Measurements from ENCODE around the gene RGS3.
A peak's percentile ranks its signal among the peaks of the same experiment; 100 is the strongest.

The RGS3 gene

DNA sequence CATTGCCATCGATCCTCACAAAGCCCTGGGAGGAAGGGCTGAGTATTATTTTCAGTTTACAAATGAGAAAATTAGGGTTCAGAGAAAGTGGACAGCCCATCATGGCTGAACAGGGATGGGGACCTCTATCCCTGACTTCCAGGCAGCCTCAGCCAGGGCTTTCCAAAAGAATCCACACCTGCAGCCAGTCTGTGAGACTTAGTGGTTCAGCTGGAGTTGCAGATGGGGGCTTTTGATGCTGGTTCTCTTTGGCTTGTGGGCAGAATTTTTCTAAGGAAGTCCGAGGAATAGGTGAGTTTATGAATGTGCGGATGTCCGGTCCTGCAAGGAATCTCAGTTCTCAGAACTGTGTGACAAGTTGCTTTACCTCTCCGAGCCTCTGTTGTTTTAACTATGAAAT is 138.1 kb downstream of the RGS3 start:
- DNase-seq (no peak), ATAC-seq (no peak)

DNA sequence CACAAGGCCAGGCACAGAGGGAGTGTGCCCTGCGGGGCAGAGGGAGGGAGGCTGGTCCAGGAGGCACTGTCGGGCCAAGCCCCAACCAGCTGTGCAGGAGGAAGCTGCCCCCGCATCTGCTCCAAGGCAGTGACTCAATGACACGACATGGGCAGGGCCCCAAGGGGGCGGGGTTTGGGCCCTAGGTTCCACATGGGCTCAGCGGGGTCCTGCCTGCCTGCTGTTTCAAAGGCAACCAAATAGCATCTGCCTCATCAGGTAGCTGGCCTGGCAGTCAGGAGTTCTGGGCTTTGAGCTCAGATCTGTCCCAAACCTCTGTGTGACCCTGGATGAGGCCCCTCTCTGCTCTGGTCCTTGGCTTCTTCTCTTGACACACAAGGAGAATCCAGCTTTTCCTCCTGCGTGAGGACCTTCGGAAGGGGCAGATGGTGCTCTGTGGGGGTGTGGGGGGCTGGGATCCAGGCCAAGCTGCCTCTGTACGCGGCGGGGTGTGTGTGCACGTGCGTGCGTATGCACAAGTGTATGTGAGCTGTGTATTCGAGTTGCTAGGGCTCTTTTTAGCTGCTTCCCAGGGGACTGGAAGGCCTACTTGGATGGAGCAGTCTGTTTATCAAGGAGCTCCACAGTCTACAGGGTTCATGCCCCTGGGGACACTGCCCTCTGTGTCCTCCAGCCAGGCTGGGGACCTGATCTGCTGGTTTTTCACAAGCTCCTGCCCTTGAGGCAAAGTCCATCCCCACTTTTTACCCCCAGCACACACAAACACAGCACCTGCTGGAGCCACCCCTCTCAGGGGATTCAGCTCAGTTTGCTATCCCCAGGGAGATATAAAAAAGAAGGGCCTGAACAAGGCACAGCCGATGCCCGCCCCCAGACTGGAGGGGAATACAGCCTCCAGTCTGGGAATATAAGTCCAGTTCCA is 138.9 kb downstream of the RGS3 start:
- DNase-seq (peak; percentile 81), ATAC-seq (peak; percentile 97)

DNA sequence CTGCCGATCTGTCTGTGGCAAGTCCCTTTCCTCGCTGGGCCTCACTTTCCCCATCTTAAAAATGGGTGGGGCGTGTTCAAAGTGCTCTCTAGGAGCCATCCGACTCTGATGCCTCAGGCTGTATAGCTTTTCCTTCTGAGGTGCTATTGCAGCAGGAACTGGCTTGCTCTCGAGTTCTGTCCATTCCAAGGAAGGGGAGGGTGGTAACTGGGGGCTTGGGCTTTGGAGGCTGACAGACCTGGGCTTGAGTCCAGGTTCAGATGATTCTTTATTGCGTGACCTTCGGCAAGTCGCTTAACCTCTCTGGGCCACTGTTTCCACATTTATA is 139.5 kb downstream of the RGS3 start:
- DNase-seq (no peak), ATAC-seq (no peak)

DNA sequence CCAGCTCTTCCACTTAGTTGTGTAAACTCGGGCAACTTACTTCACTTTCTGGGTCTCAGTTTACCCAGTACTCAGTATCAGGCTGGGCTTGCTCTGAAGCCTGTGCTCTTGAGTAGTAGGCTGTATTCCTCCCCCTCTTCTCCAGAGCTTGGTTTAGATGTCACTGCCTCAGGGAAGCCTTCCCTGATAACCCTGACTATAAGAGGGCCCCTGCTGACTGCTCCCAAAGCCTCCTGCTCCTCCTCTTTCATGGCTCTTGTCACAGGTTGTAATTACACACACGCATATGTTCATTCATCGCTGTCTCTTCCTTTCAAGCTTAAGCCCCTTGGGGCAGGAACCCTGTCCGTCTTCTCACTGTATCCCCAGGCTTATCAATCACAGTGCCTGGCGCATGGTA is 140.2 kb downstream of the RGS3 start:
- DNase-seq (no peak), ATAC-seq (no peak)

DNA sequence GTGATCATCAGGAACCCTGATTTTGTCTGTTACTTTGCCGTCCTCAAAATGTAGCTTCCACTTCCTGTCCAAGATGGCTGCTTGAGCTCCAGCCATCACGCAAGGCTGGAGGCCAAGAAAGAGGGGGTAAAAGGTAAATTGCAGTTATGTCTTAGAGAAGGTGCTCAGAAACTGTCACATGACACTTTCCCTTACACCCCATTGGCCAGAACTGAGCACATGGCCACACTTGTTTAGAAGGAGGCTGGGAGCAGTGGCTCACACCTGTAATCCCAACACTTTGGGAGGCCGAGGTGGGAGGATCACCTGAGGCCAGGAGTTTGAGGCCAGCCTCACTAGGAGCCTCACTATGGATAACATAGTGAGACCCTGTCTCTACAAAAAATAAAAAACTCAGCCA is 140.9 kb downstream of the RGS3 start:
- DNase-seq = no peak
- ATAC-seq = no peak

DNA sequence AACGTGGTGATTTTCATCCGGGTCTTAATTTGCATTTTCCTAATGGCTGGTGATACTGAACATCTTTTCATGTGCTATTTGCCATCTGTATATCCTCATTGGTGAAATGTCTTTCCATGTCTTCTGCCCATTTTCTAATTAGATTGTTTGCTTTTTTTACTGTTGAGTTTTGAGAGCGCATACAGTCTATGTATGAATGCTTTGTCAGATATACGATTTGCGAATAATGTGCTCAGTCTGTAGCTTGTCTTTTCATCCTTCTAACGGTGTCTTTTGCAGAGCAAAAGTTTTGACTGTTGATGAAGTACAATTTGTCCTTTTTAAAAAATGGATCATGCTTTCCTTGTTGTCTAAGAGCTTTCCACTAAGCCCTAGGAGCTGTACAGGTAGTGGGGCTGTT is 143.0 kb downstream of the RGS3 start:
- no peak for ATAC-seq
- no peak for DNase-seq

DNA sequence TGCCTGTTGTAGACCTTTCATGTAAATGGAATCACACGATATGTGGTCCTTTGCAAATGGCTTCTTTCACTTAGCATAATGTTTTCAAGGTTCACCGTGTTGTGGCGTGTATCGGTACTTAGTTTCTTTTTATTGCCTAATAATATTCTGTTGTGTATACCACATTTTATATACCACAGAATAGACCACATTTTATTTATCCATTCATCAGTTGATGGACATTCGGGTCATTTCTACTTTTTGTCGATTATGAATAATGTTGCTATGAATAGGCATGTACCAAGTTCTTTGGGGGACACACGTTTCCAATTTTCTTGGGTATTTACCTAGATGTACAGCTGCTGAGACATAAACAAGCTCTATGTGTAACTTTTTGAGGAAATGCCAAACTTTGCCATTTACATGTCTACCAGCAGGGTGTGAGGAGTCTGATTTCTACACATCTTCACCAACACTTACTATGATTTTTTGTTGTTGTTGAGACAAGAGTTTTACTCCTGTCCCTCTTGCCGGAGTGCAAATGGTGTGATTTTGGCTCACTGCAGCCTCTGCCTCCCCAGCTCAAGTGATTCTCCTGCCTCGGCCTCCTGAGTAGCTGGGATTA is 144.7 kb downstream of the RGS3 start:
- DNase-seq (no peak), ATAC-seq (no peak)

DNA sequence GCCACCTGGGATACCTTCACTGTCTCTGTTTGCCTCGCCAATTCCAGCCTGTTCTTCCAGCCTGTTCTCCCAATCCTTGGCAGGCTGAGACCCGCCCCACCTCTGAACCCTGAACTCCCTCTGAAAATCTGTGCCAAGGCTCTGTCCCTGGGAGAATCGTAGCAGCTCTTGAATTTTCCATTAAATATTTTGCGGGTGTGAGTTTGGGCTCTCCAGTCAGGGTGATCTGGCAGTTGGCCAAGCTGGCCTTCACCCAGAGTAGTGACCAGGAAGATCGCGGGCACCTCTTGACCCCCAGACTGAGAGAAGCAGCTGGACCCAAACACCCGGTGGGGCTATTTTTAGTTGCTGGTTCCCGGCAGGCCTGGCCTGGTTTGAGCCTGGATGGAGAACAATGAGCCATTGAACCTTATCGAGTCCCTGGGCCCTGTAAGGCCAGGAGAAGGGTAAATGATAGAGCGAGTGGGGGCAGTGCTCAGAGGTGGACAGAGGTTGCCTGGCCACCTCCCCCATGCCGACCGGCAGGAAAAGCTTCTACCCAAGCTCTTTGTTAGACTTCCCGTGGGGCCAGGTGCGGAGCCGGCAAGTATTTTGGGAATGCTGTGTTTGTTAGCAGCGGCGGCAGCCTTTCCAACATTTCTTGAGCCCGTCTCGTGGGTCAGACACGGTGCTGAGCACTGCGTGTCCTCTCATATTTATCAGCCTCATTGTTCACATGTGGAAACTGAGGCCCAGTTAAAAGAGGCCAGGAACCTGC is 146.2 kb downstream of the RGS3 start:
- DNase-seq (no peak), ATAC-seq (no peak)

DNA sequence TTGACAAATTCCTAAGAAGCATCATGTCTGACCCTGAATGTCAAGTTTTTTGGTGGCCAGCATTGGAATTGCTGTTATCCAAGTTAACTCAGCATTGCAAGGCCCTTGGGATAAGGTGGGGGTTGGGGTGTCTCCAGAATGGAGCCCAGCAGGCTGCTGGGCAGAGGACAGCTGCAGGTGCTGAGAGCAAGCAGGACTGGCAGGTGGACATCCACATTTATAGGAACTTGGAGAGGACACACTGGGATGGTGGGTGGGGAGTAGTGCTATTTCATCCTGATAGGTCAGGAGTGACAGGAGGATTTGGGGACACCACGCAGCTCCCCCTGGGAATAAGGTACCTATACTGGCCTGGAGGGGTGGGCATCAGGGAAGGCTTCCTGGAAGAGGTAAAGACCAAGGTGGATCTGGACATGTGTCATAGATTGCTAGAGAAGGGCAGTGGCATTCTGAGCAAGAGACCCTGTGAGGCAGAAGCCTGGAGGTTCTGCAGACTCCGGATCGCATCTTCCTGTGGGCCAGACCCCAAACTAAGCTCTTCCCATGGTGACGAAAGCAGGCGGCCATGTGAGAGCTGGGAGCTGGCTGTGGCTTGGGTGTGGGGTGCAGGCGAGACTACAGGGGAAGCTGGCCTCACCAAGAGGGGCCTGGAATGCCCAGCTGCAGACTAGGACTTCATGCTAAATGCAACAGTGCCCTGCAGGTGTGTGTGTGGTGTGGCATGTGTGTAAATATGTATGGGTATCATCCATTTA is 148.1 kb downstream of the RGS3 start:
- ATAC-seq (no peak), DNase-seq (no peak)

DNA sequence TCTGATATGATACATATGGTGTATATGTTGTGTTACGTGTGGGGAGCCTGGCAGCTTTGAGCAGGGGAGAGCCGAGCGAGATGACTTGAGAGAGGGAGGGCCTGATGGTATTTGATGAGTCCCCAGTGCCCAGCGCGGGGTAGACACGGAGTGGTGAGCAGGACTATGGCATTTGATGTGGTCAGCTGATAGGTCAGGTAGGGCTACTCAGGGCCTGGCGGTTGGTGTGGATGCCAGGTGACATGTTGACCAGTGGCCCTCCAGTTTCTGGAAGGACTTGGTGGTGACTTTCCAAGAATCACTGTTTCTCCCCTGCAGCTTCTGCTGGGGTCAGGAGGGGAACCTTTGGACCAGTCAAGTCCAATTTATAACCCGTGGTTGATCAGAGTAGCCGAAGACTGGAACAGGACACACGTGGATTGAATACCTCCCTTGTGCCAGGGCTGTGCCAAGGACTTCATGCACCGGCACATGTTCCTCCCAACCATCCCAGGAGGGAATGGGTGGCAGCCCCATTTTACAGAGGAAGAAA is 148.8 kb downstream of the RGS3 start:
- no peak for DNase-seq
- no peak for ATAC-seq

DNA sequence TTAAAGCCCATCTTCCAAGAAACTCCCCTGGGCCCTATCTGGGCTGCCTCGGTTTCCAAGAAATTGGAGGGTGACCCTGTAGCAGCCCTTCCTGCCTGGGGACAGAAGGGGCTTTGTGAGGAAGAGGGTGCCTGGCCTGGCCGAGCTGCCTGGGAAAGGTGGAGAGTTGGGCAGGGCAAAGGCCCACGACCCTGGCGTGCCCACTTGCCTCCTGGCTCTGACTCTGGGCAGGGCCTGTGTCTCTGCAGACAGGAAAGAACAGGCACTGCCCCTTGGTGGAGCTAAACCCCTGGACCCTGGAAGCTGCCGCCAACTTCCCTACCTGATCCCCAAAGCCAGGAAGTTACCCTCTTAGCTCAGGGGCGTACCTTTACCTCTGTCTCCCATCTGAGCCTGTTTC is 149.3 kb downstream of the RGS3 start:
- ATAC-seq (no peak), DNase-seq (no peak)

DNA sequence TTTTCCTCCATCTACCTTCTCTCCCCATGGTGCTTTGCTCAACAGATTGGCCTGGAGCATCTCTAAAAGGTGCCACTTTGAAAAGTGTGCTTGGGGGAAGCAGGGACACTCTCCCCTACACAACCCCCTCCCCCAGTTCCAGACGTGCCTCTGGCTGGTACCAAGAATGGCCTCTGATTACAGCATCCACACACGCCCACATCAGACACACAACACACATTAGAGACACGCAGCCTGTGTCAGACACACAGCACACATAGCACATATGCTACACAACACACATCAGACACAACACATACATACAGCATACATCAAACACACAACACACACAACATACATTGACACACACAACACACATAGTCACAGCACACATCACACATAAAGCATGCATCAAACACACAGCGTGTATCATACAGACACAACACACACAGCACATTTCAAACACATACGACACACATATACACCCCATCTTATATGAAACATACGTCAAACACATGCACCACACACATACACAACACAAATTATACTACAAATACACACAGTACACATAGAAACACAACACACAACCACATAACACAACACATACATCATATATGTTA is 150.4 kb downstream of the RGS3 start:
- ATAC-seq (no peak), DNase-seq (no peak)

DNA sequence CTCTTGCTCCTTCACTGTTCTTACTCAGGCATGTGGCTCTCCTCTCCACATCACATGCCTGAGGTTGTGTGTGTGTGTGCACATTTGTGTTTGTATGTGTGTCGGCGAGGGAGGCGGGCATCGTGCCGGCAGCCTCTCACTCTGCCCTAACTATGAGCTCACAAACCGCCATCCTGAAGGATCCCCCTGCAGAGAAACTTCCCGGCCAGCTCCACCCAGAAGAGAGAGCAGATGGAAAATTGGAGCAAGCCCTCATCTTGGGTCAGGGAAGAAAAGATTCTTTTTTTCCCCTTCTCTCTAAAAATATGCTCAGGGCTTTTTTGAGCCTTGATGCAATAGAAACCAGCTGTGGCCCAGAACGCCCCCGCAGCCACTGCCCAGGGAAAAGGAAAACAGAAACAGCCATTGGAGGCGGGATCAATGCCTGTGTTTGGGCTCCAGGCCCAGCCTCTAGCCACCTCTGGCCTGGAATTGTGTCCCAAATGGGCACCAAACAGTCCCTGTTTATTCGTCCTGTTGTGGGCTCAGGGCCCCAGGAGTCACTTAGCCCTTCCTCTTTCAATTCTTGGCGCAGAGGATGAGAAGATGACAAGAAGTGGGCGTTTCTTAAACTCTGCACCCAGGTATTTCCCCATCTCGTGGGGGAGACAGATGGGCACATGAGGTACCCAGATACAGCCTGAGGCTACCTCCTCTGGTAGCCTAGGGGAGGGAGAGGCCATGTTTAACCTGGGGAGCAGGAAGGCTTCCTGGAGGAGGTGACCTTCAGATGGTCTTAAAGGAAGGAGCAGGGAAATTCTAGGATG is 151.5 kb downstream of the RGS3 start:
- DNase-seq = peak; percentile 61
- ATAC-seq = peak; percentile 78

DNA sequence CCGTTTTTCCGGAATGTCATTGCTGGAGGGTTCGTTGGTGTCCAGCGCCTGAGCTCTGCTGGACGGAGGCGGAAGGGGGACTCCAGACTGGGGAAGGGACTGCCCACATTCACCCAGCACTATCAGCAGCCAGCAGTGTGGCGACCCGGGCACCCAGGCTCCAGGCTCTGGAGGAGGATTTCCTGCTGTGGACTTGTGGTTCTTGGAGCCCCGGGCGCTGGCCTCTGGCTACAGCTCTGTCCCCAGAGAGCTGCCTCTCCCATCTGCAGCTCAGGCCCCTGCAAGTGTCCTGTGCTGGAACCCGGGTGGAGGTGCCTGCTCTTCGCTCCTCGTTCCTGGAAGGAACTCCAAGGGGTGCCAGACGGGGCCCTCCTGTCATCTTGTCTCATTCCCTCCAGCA is 152.6 kb downstream of the RGS3 start:
- DNase-seq = no peak
- ATAC-seq = no peak

DNA sequence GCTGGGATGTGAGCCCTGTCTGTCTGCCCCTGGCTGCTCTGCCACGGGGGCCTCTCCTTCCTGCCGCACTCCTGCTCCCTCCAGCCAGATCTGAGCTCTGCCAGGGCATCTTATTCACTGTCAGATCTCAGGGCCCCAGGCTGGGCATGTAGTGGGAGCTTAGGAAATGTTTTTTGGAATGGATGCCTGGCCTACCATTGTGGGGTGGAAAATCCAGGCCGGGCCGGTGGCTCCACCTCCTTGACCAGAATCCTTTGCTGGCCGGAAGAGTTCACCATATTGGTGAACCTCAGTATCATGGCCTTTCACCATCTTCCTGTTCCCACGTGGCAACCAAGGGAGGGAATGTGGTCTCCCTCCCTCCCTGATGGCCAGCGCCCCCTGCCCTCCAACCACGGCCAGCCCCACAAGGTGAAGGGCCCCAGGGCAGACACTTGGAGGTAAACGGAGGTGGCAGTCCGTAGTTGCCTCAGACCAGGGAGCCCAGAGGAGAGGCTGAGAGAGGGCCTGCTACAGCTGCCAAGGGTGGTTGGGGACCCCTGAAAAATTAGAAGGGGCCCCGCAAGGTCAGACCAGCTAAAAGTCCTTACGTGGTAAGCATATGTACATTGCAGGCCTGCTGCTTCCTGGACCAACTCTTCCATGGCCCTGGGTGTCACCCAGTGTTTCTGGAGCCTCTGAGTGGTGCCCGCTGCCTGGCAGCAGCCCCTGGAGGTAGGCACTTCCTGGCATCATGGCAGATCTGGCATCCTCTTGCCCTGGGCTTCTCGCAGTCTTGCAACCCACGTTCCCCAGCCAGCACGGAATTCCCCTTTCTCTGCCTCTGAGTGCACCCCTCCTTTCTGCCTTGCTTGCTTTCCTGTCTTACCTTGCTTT is 153.3 kb downstream of the RGS3 start:
- ATAC-seq (no peak), DNase-seq (peak; percentile 49)

DNA sequence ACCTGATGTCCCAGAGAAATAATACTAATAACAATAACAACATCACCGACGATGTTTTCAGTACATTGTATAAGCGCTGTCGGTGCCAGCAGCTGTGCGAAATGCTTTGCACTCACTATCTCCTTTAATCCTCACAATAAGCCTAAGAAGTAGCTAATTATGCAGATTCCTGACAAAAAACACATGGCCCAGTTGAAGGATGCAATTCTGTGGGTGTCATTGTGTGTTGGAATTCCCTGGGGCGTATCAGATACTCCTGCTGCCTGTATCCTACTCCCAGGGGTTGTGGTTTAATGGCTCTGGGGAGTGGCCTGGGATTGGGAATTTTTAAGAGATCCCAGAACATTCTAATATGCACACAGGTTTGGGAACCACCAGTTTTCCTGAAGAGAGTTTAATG is 154.0 kb downstream of the RGS3 start:
- ATAC-seq = no peak
- no peak for DNase-seq

DNA sequence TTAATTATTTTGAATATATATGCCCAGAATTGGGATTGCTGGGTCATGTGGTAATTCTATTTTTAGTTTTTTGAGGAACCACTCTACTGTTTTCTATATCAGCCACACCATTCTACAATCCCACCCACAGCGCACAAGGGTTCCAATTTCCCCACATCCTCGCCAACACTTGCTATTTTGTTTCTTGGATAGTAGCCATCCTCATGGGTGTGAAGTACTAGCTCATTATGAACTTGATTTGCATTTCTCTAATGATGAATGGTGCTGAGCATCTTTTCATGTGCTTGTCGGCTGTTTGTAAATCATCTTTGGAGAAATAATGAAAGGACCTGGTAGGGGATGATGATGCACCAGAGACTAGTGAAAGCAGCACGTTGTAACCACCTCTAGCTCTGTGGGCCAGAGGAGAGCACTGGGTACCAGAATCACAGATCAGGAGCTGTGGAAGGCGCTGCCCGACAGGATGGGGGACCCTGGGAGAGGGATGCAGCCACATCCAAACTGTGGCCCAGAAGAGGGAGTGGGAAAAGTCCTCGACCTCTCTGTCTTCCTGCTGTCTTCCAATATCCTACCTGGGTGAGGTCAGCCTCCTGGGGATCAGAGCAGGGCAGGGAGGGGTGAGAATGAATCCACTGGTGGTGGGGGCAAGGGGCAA is 155.4 kb downstream of the RGS3 start:
- DNase-seq (no peak), ATAC-seq (no peak)

DNA sequence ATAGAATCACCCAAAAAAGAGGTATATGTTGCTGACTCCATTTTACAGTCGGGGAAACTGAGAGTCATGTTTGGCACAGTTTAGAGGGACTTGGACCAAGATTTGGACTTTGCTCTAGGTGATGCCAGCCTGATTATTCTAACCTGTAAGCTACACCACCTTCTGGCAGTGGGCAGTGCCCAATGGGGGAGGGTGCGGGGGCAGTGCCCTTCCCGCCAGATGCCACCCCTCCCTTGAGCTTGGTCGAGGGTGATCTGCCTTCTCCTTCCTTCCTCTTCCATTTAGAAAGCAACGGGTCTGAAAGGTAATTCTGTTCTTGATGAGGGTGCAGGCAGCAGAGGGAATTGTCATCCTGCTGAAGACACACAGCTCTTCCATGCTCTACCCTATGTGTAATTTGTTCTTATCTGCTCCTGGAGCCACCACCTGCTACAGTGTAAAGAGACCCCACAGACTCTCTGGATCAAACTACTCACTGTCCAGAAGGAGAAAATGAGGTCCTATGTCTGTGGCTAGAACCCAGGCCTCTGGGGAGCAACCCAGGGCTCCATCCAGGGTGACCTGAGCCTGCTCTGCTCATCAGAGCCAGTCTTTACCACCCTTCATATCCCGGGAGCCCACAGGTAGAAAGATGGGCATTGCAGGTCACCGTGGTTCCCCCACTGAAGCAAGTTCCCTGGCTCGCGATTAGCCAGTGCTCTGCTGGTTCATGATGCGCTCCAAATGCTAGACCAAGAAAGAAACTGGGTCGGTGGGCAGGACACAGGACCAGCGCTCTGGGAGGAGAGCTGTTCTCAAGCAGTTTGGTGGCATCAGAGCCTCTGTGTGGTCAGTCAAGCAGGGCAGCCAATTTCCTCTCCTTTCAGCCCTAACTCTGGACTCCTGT is 156.2 kb downstream of the RGS3 start:
- DNase-seq (no peak), ATAC-seq (no peak)

Data from stimulated activated naive CD8-positive, alpha-beta T cell treated with anti-CD3 and anti-CD28 coated beads, Interleukin-15, Interleukin-2, amounts not matched to agents 100 U/mL and 50 U/mL, for 24 hours (primary cell).